HG03064 (cell line): Measurements from ENCODE around the gene GPRIN1.
"Not testable (repeated sequence)": the region's sequence is repeated elsewhere in the genome, so short reads cannot be mapped to it uniquely, and the experiment has no call there.

Experiments used
- ATAC-seq: cut with Tn5 transposase; IDR thresholded peaks from one replicate; pipeline ENCODE4 v1.9.1; 2021; ENCODE audit warnings: low read depth; ENCODE audit not compliant: unreplicated experiment

The GPRIN1 gene

DNA sequence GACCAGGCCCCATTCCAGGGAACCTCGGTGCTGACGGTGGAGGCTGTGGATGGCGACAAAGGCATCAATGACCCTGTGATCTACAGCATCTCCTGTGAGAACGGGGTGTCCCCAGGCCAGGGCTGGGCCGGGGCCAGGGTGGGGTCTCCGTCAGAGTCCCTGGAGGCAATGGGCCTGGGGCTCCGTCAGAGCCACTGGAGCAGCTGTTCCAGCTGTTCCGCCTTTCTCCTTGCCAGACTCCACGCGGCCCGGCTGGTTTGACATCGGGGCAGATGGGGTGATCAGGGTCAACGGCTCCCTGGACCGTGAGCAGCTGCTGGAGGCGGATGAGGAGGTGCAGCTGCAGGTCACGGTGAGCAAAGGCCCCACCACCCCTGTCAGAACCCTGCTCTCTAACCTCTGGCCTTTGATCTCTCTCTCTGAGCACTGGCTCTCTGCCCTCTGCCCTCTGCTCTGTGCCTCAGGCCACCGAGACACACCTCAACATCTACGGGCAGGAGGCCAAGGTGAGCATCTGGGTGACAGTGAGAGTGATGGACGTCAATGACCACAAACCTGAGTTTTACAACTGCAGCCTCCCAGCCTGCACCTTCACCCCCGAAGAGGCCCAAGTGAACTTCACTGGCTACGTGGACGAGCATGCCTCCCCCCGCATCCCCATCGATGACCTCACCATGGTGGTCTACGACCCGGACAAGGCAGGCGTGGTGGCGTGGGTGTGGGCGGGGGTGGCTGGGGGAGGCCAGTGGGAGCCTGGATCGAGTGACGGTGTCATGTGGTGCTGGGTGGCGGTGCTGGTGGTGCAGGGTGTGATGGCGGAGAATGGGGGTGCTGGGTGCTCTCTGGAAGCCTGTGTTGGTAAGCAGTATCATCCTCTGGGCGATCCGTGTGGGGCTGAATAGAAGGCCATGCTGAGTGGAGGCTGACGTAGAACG is 34.2 kb downstream of the GPRIN1 start:
- ATAC-seq: no peak

DNA sequence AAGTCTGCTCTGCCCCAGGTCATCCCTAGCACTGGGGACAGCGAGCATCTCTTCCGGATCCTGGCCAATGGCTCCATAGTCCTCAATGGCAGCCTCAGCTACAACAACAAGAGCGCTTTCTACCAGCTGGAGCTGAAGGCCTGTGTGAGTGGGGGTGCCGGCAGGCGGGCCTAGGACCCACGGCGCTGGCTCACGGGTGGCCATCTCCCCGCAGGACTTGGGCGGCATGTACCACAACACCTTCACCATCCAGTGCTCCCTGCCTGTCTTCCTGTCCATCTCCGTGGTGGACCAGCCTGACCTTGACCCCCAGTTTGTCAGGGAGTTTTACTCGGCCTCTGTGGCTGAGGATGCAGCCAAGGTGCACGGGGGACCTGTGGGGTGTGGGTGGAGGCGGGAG is 34.9 kb downstream of the GPRIN1 start:
- no peak for ATAC-seq

DNA sequence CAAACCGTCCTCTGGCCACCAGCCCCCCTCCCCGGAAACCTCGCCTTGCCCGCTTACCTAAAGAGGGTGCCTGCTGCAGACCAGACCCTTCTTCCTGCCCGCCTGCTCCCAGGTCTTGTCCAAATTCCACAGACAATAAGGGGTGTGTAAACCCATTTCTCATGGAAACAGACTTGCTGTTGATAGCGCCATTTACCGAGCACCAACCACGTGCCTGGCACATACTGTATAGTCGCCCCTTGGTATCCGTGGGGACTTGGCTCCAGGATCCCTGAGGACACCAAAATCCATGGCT is 35.7 kb downstream of the GPRIN1 start:
- ATAC-seq: no peak

DNA sequence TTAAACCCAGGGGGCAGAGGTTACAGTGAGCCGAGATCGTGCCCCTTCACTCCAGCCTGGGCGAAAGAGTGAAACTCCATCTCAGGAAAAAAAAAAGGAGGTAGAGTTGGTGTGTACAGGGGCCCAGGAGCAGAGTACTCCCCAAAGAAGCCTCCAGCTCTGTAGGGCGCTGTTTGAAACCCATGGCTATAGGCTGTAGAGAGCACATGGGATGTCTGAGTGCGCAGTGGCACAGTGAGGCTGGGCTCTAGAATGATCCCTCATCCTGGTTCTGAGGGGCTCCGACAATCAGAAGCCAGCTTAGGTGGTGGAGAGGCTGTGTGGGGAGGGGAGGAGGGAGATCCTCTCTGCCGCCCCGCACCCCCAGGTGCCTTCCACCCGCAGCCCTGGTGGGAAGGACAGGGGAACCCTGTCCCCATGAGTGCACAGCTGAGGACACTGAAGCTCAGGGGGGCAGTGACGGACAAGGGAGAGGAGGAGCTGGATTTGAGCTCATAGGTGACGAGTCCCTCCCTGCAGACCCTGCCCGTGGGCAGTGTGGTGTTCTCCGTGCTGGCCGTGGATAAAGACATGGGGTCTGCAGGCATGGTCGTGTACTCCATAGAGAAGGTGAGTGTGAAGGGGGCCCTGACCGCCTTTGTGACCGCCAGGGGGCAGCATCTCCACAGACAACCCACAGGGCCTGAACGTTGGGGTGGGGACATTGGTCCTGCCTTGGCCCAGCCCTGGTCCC is 36.2 kb downstream of the GPRIN1 start:
- no peak for ATAC-seq

- no peak for ATAC-seq
Observed at GRCh38 chr5:176570044-176570443, 39.9 kb downstream of the GPRIN1 start.

DNA sequence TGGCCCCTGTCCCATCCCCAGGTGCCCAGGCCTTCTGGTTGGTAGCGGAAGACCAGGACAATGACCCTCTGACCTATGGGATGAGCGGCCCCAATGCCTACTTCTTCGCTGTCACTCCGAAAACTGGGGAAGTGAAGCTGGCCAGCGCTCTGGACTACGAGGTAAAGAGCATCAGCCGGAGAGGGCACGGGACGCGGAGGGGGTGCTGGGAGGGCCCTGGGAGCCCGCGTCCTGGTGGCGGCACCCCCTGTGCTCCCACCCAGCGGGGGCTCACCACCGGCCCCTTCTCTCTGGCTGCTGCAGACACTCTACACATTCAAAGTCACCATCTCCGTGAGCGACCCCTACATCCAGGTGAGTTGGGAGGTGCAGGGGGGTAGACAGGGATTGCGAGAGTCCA is 41.3 kb downstream of the GPRIN1 start:
- ATAC-seq: no peak

DNA sequence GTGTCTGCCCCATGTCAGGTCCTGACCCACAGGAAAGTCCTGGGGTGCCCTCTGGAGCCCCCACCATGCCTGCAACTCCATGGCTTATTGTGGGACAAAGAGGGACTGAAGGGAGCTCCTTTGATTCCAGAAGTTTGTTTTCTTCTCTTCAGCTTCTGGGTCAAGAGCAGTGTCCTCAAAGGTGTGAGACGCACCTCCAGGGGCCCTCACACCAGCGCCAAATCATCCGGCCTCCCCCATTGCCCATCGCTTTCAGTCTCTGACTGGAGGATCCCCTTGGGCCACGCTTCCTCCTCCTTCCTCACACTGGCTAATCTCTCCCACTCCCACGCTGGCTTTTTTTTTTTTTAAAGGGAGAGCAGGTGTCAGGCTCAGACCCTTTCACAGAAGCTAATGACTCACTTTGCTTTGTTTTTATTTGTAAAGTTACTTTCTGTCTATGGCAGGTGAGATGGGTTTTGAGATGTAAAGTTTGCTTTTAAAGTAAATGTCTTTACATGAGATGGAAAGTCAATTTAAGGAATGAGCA is 44.1 kb downstream of the GPRIN1 start:
- no peak for ATAC-seq

DNA sequence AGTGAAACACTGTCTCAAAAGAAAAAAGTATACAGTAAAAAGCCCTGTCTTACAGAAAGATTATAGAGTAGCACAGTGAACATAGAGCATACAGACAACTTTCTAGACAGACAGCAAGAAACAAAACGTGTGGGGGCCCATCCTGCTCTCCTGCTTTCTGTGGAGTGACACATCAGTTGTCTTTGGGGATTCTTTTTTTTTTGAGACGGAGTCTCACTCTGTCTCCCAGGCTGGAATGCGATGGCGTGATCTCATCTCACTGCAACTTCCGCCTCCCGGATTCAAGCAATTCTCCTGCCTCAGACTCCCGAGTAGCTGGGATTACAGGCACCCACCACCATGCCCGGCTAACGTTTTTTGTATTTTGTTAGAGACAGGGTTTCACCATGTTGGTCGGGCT is 46.0 kb downstream of the GPRIN1 start:
- ATAC-seq: no peak

DNA sequence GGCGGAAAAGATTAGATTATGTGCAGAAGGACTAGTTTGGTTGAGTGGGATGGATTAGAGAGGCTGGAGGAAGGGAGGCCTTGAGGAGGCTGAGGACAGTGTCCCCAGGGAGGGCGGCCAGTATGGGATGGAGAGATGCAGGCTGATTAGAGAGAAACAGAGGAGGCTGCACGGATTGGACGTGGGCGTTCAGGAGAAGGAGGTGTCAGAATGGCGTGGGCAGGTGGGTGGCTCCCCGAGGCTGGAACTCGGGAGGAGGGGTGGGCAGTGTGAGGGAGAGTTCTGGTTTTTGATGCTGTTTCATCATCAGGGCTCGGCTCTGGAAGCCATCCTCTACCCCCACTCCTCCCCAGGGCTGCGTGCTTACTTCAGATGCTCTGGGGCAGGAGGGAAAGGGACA is 47.8 kb downstream of the GPRIN1 start:
- ATAC-seq: no peak

GRCh38 chr5:176561259-176561658 is 48.7 kb downstream of the GPRIN1 start:
- no peak for ATAC-seq

GRCh38 chr5:176560364-176560763 is 49.6 kb downstream of the GPRIN1 start:
- ATAC-seq: no peak

DNA sequence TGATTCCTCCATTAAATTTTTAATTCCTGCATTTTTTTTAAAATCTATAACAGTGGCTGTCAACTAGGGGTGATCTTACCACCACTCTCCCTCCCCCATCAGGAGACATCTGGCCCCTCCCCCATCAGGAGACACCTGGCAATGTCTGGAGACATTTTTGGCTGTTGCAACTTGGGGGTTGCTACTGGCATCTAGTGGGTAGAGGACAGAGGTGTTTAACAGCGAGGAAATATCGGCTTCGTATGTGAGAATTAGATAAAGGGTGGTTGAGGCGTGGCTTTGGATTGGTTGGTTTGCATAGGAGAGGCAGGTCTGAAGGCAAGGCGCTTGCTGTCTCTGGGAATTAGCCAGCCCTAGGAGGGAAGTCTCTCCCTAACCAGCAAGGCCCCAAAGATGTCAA is 50.3 kb downstream of the GPRIN1 start:
- ATAC-seq: no peak

GRCh38 chr5:176557846-176558245 is 52.1 kb downstream of the GPRIN1 start:
- no peak for ATAC-seq

DNA sequence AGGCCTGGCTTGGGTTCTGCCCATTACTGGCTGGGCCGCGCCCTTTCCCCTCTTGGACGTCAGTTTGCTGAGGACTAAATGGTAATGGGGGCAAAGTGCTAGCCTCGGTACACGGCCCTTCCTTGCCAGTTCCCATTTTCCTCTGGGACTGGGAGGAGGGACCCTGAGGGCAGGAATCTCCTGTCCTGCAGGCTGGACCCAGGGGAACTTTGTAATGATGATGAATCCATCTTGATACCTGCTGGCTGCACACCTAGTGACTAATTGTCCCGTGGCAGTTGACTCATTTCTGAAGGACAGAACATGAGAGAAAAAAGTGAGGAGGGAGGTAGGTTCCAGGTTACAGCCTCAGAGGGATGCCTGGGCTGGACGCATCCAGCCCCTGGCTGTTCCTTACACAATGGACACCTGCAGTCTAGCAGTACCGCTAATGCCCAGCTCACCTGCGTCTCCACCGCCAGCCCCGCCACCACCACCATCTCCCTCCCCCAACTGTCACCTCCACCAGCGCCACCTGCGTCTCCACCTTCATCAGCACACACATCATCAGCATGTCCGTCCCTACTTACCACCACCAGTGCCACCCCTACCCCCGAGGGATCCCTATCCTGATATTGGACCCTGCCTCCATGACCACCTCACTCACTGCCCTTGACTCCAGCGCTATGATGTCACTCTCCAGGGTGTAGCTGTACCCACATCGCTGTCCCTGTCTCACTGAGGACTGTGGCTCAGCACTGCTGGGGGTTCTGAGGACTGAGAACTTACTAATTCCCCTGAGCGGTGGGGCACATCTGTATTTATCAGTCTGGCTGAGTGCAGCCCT is 56.5 kb downstream of the GPRIN1 start:
- no peak for ATAC-seq

- ATAC-seq: no peak
Observed at GRCh38 chr5:176552332-176552869, 57.6 kb downstream of the GPRIN1 start.

DNA sequence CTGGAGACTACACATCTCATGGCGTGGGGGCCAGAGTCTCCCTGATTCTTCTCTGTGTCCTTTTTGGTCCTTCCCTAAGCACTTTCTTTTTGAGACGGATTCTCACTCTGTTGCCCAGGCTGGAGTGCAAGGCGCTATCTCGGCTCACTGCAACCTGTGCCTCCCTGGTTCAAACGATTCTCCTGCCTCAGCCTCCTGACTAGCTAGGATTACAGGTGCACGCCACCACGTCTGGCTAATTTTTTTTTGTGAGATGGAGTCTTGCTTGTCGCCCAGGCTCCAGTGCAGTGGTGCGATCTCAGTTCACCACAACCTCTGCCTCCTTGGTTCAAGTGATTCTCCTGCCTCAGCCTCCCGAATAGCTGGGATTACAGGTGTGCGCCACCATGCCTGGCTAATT is 59.0 kb downstream of the GPRIN1 start:
- ATAC-seq: not testable (repeated sequence)

DNA sequence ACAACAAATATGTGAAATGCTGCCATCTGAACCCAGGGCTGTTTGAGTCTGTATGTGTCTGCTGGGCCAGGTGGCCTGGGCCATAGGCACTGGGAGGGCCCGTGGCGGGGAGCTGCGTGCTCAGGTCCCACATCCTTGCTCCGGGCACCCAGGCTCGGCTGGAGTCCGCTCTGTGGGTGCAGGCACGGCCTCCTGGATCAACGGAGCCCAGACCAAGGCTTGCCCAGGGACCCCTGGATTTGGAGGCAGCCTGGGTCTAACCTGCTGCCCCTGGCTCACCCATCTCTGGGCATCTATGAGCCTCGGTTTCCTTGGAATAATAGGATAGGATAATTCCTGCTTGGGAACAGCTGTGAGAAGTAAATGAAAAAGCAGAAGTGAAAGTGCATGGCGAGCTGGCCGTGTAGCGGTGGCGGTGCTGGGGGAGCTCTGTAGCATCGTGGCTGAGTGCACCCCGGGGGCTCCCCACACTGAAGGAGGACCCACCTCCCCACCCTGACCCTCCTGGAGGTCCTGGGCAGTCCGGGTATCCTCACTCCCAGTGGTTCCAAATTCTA is 59.6 kb downstream of the GPRIN1 start:
- no peak for ATAC-seq

DNA sequence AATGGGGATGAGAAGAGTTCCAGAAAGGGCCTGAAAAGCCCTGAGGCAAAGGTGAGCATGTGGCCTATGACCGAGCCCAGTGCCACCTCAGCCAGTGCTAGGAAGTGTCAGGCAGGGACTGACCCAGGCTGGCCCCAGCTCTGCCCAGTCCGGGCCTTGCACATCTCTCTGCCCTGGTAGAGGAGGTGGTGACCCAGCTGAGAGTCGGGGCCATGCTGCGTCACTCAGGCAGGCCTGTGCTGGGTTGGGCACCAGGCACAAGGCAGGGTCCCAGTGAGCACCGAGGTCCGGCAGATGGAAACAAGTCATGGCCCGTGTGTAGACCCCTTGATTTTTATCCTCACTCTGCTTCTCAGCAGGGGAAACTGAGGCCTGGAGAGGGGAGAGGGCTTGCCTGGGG is 60.1 kb downstream of the GPRIN1 start:
- ATAC-seq: no peak

DNA sequence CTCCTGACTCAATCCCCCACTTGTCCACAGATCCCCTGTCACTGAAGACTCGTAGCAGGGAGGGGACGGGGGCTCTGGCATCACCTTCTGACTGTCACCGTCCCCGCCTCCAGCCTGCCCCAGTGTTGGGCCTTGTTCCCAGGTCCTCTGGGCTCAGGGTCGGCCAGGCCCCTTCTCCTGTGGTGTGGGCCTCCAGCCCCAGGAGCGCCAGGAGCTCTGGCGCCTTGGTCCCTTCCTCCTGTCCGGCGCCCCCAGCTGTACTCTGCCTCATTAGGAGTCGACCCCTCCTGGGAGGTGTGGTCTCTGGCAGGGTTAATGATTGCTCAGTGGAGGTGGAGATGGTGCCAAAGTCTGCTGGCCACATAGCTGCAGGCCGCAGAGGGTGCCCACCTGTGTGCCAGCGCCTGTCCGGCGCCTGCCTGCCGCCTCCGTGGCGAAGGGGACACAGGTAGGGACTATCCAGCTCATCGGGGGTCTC is 61.0 kb downstream of the GPRIN1 start, which contains the start of gene CDHR2:
Gene CDHR2 (plus strand): TSS at position 376 of the 478 bp plus-strand sequence. CDS start 16,011 bp downstream, outside the sequence.
- no peak for ATAC-seq

DNA sequence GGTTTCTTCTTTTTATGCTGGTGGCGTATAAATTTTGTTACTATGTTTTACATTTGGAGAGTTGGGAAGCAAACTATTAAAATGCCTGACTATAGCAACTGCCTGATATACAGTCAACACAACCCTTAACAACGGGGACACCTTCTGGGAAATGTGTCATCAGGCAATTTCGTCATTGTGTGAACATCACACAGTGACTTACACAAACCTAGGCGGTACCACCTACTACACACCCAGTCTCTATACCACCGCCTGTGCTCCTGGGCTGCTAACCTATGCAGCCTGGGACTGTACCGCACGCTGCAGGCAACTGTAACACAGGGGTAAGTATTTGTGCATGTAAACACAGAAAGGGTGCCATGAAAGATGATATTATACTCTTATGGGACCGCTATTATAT is 62.2 kb downstream of the GPRIN1 start:
- ATAC-seq: no peak
